Progenitor cell of endocrine pancreas (in vitro differentiated cells): ENCODE results near the gene ARHGAP6. TPM values are rescaled to one million over a fixed set of nuclear protein-coding genes. Genes with fewer than 3 reads are reported as not detected.

ENCODE experiments used
- DNase-seq: peaks from one replicate; pipeline ENCODE4 v3.0.0; 2021; ENCODE audit warnings: low spot score; ENCODE audit not compliant: unreplicated experiment
- H3K27ac Mint-ChIP-seq: 2 replicates; pipeline ENCODE4 v1.8.0; 2021; ENCODE audit warnings: mild to moderate bottlenecking, moderate library complexity, mixed read lengths
- H3K27me3 Mint-ChIP-seq: 2 replicates; pipeline ENCODE4 v1.8.0; 2021; ENCODE audit warnings: mixed read lengths
- H3K36me3 Mint-ChIP-seq: 2 replicates; pipeline ENCODE4 v1.8.0; 2022; ENCODE audit warnings: mixed read lengths; ENCODE audit not compliant: insufficient read depth
- H3K4me1 Mint-ChIP-seq: 2 replicates; pipeline ENCODE4 v1.8.0; 2021; ENCODE audit warnings: low read depth, mixed read lengths
- H3K4me3 Mint-ChIP-seq: 2 replicates; pipeline ENCODE4 v1.8.0; 2021; ENCODE audit warnings: low read depth, mild to moderate bottlenecking, moderate library complexity, mixed read lengths
- H3K9me3 Mint-ChIP-seq: 2 replicates; pipeline ENCODE4 v1.8.0; 2021; ENCODE audit warnings: low read depth, mixed read lengths
- total RNA-seq: library from RNA; stranded (reverse); gene quantifications from 2 replicates; pipeline ENCODE4 v1.2.1, GENCODE V29; 2021
- TF ChIP-seq, protein P1 (sequence below): fragments of 200-600 bp; sonication (generic); IDR thresholded peaks from one replicate; pipeline ENCODE4 v1.5.0; 2021; ENCODE audit warnings: antibody characterized with exemption, mild to moderate bottlenecking; ENCODE audit not compliant: unreplicated experiment

Gene ARHGAP6
- total RNA-seq, 1 donor from 2014 or later, result 1.9 TPM

DNA sequence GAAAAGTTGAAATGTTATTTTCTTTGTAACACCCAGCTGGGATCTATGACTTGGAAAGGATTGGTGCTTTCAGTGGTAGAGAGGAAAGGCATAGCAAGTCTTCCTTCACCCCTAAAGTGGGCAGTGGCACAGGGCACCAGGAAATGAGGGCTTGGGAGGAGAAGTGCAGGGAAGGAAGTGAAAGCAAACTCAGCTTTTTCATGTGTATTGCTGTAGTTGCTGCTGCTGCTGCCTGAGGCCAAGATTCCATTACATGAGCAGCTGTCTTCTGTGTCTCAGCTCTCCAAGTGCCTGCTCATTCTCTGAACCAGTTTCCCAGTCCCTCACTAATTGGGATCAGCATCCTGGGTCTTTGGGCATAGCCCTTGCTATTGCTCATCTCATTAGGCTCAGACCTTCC lies 552.0 kb downstream of the ARHGAP6 start:
- Mint-ChIP-seq H3K36me3 (no peaks in the 10 kb centered on the region), H3K4me1 (peaks cover 5% of the 10 kb centered on the region), H3K9me3 (no peaks in the 10 kb centered on the region), H3K27me3 (no peaks in the 10 kb centered on the region), H3K4me3 (no peak overlapping the region), H3K27ac (no peak overlapping the region)
- TF ChIP-seq, protein P1, sequence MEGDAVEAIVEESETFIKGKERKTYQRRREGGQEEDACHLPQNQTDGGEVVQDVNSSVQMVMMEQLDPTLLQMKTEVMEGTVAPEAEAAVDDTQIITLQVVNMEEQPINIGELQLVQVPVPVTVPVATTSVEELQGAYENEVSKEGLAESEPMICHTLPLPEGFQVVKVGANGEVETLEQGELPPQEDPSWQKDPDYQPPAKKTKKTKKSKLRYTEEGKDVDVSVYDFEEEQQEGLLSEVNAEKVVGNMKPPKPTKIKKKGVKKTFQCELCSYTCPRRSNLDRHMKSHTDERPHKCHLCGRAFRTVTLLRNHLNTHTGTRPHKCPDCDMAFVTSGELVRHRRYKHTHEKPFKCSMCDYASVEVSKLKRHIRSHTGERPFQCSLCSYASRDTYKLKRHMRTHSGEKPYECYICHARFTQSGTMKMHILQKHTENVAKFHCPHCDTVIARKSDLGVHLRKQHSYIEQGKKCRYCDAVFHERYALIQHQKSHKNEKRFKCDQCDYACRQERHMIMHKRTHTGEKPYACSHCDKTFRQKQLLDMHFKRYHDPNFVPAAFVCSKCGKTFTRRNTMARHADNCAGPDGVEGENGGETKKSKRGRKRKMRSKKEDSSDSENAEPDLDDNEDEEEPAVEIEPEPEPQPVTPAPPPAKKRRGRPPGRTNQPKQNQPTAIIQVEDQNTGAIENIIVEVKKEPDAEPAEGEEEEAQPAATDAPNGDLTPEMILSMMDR, result no peak
- no peak for DNase-seq

DNA sequence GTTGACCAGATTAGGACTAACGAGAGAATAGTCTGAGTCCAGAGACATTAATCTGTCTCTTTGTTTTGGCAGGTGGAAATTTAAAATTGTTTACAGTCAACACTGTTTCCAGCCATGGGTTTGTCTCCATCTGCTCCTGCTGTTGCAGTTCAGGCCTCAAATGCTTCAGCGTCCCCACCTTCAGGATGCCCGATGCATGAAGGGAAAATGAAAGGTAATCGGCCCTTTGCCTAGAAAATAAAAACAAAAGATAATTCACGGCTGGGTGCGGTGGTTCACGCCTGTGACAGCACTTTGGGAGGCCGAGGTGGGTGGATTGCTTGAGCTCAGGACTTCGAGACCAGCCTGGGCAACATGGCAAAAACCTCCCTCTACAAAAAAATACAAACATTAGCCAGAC lies 553.8 kb downstream of the ARHGAP6 start:
- no peak for DNase-seq
- Mint-ChIP-seq H3K9me3 (no peaks in the 10 kb centered on the region), H3K27ac (peak overlapping the region; percentile 99), H3K4me3 (peak overlapping the region; percentile 93), H3K27me3 (no peaks in the 10 kb centered on the region), H3K4me1 (peaks cover 5% of the 10 kb centered on the region), H3K36me3 (no peaks in the 10 kb centered on the region)
- TF ChIP-seq, protein P1, result no peak

DNA sequence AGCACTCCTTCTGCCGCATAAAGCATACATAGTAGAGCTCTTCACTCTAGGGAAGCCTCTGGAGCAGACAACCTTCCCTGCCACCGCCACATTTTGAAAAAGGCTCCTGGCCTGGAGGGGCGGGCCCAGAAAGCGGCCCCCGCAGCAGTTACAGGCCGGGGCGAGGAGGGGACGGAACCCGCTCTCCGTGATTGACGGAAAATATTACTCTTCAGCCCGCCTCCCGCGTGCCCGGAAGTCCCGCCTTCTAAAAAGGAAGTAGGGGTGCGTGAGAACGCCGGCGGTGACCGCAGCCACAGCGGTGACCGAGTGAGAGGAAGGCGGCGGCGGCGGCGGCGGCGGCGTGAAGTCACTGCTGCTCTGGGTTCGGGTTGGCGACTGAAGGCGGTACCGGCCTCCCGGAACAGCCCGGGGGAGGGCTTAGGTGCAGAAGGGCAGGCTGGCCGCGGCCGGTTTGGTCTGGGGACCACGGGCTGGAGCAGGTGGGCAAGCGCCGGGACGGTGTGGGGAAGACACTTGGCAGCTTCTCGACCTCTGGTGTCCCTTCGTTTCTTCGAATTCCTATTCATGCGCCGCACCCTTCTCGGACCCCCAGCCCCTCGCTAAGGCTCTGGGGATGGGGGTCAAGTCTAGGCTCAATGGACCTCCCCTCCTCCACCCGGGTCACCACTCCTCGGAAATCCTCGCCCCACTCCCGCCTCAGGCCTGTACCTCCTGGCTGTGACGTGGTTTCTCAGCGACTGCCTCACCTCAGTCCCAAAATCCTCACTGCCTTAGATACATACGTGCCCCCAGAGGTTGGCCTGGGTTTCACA lies 554.5 kb downstream of the ARHGAP6 start, which contains the start of gene HCCS:
Gene HCCS, plus strand, starts transcription at position 296 of the 815 bp plus-strand sequence. CDS start 729 bp downstream, outside the sequence.
- peak within 1 kb of the TSS; percentile 93 for H3K4me3 Mint-ChIP-seq
- no peaks in the 10 kb centered on the region for H3K9me3 Mint-ChIP-seq
- H3K36me3 Mint-ChIP-seq, result no peaks in the 10 kb centered on the region
- peak within 1 kb of the TSS; percentile 99 for H3K27ac Mint-ChIP-seq
- peaks cover 5% of the 10 kb centered on the region for H3K4me1 Mint-ChIP-seq
- TF ChIP-seq, protein P1, result no peak
- H3K27me3 Mint-ChIP-seq, result no peaks in the 10 kb centered on the region
- DNase-seq, result peak; percentile 49

DNA sequence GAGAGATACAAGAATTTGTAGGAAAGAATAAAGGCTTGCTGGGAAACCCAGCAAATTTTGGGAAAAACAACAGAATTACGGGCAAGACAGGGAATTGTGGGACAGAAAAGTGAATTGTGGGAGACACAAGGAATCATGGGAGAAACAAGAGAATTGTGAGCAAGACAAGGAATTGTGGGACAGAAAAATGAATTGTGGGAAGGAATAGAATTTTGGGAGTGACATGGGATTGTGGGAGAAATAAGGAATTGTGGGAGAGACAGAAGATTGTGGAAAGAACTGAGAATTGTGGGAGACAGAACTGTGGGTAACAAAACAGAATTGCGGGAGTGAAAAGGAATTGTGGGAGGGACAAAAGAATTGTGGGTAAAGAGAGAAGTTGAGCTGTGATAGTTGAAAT lies 555.8 kb downstream of the ARHGAP6 start:
- Mint-ChIP-seq H3K9me3 (no peaks in the 10 kb centered on the region), H3K4me3 (no peak overlapping the region), H3K27me3 (no peaks in the 10 kb centered on the region), H3K4me1 (peaks cover 5% of the 10 kb centered on the region), H3K27ac (no peak overlapping the region), H3K36me3 (no peaks in the 10 kb centered on the region)
- DNase-seq, result no peak
- TF ChIP-seq, protein P1, result no peak

DNA sequence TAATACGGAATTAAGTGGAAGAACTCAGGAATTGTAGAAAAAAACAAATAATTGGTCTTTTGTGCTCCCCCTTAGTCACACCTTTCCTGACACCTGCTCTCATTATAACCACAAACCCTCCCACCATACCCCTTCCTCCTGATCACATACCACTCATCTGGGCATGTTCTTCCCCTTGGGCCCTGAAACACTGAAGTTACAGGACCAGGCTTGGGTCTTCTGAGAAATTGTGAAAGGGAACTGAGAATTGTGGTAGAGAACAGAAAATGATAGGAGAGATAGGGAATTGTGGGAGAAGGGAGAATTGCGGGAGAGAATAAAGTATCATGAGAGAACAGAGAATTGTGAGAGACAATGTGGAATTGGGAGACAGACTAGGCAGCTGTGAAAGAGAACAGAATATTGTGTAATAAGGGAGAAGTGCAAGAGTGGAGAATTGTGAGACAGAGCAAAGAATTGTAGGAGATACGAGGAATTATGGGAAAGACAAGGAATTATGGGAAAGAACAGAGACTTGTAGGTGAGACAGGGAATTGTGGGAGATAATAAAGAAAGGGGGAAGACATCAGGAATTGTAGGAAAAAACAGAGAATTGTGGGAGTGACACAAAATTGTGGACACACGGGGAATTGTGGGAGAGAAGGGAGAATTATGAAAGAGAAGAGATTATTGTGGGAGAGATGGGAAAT lies 557.3 kb downstream of the ARHGAP6 start:
- DNase-seq, result no peak
- no peaks in the 10 kb centered on the region for H3K36me3 Mint-ChIP-seq
- no peaks in the 10 kb centered on the region for H3K9me3 Mint-ChIP-seq
- H3K27ac Mint-ChIP-seq, result no peak overlapping the region
- TF ChIP-seq, protein P1, result no peak
- H3K4me1 Mint-ChIP-seq, result peaks cover 5% of the 10 kb centered on the region
- no peak overlapping the region for H3K4me3 Mint-ChIP-seq
- H3K27me3 Mint-ChIP-seq, result no peaks in the 10 kb centered on the region
